Stomach smooth muscle (tissue), 2 donors: ENCODE measurements around the gene TMEM250.

Source experiments
- H3K27ac ChIP-seq: one replicate; pipeline ENCODE4 v1.7.0; 2013; ENCODE audit warnings: mild to moderate bottlenecking, low read length, inconsistent platforms
- H3K27me3 ChIP-seq, 2 donors: one replicate each; pipeline ENCODE4 v1.7.0; 2013; ENCODE audit warnings: low read length in 2 of 2; ENCODE audit not compliant: insufficient read depth in 2 of 2, control insufficient read depth in 1 of 2
- H3K36me3 ChIP-seq, 2 donors: one replicate each; pipeline ENCODE4 v1.7.0; 2013; ENCODE audit warnings: low read length in 2 of 2; ENCODE audit not compliant: control insufficient read depth in 2 of 2, insufficient read depth in 2 of 2
- H3K4me1 ChIP-seq: one replicate; pipeline ENCODE4 v1.7.0; 2013; ENCODE audit warnings: low read length; ENCODE audit not compliant: control insufficient read depth, insufficient read depth
- H3K4me3 ChIP-seq, 2 donors: one replicate each; pipeline ENCODE4 v1.7.0; 2013; ENCODE audit warnings: low read length in 2 of 2
- H3K9ac ChIP-seq, 2 donors: one replicate each; pipeline ENCODE4 v1.7.0; 2013; ENCODE audit warnings: low read length in 2 of 2, mild to moderate bottlenecking in 1 of 2
- H3K9me3 ChIP-seq, 2 donors: one replicate each; pipeline ENCODE4 v1.7.0; 2013; ENCODE audit warnings: low read length in 2 of 2; ENCODE audit not compliant: control insufficient read depth in 2 of 2
- donor health status: healthy.
- donor health status: Pancreatic carcinoma.

Gene TMEM250

DNA sequence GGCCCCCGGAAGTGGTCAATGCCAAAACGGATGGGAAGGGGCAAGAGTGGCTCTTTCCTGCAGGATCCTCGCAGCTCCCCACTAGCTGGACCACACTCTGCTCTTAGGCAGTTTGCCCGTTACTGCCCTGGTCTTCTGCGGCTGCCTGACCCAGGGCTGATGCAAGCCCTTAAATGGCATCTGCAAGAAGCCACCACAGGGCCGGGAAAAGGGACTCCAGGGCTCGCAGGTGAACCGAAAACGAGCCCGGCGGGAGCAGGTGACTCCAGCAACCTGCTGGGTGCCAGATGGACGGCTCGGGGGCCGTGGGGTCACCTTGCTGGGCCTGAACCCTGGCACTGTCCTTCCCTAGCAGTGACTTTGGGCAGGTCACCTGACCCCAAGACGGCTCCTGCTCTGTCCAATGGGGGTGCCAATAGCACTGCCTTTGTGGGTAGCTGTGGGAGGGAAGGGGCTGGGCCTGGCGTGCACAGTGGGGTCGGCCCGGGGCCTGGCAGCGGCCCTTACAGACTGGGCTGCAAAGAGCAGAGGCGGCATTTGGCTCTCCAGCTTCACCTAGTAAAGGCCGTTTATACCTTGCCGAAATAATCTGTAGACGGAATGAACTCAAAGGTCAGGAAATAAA, 1.3 kb downstream of the TMEM250 start:
- Histone ChIP-seq H3K27me3 (no peaks in the 10 kb centered on the region), H3K9ac (peak overlapping the region; percentile 62 to 86), H3K36me3 (peaks cover 4 to 6% of the 10 kb centered on the region in 2 donors), H3K27ac (peak overlapping the region; percentile 77), H3K9me3 (no peaks in the 10 kb centered on the region), H3K4me1 (peaks cover 32% of the 10 kb centered on the region), H3K4me3 (peak overlapping the region; percentile 63 to 77)

DNA sequence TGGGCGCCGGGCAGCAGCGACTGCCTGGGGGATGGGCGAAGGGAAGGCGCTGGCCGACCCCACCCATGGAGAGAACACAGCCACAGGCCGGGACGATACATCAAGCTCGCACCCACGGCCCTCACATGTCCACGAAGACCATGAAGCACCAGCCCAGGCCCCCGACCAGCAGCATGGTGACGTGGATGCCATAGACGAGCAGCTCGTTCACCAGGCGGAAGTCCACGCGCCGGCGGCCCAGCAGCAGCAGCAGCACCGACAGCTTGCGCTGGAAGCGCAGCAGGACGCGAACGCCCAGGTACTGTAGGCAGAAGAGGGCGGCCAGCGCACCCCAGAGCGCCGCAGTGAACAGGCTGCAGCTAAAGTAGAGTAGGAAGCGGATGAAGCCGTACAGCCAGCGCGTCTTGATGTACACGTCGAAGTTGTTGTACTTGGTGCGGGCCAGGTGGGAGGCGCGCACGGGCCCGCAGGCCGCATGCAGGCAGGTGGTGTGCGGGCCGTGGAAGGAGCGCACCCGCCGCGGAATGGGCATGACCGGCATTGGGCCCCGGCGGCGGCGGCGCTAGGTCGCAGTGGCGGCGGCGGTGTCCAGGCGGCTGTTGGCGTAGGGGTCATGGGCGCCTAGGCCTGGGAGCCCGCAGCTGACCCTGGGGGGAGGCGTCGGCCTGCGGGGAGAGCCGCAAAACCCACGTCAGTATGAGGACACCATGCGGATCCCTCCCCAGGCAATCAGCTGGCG, 2.1 kb downstream of the TMEM250 start:
- Histone ChIP-seq H3K9me3 (no peaks in the 10 kb centered on the region), H3K27me3 (no peaks in the 10 kb centered on the region), H3K9ac (no peak overlapping the region), H3K27ac (peak overlapping the region; percentile 31), H3K4me1 (peaks cover 32% of the 10 kb centered on the region), H3K36me3 (peaks cover 4 to 6% of the 10 kb centered on the region in 2 donors), H3K4me3 (no peak overlapping the region)

DNA sequence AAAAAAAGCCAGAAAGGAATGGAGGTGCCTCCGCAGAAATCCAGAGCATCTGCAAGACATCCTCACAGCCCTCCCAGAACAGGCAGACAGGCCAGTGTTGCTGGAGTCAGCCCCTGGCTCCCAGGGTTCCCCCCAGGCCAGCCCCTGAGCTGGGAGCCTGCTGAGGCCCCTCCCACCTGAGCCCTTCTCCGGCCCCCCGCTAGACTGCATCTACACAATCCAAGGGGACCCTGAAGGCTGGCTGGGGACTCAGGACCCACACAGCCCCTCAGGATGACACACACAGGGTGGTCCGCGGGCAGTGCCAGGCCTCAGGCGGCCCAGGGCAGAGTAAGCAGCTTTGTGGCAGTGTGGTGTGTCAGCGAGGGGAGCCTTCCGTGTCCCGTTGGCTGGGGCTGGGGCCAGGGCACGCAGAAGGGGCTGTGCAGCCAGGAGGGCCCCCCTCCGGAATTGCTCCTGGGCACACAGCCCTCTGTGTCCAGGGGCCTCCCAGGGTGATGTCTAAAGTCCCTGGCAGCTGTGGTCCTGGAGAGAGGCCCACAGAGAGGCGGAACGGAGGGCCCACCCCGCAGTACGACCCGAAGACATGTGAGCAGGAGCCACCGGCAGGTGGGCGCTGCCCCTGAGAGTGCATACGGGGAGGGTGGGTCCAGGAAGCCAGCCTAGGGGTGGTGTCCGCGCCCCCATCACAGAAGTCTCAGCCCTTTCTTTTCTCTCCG, 2.9 kb downstream of the TMEM250 start:
- no peak overlapping the region for H3K9ac ChIP-seq
- peaks cover 4 to 6% of the 10 kb centered on the region in 2 donors for H3K36me3 ChIP-seq
- no peaks in the 10 kb centered on the region for H3K9me3 ChIP-seq
- peaks cover 36% of the 10 kb centered on the region for H3K4me1 ChIP-seq
- no peaks in the 10 kb centered on the region for H3K27me3 ChIP-seq
- no peak overlapping the region for H3K27ac ChIP-seq
- no peak overlapping the region for H3K4me3 ChIP-seq

DNA sequence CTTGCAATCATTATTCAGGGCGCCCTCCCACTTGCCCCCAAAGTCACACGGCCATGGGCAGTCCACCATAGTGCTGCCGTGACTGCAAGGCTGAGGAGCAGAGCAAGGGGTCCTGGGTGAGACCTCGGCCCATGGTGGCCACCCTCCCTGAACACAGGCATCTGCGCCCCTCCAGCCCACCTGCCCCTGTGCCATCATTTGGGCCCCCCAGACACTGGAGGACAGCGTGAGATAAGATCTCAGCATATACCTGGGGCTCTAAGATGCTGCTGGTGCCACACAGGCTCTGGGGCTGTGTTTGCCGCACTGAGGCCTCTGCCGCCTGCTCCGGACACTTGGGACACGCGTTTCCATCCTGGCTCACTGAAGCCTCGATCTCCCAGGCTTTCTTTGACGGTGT, 3.5 kb downstream of the TMEM250 start:
- no peak overlapping the region for H3K27ac ChIP-seq
- H3K27me3 ChIP-seq, result no peaks in the 10 kb centered on the region
- H3K36me3 ChIP-seq, result peaks cover 4 to 6% of the 10 kb centered on the region in 2 donors
- H3K4me3 ChIP-seq, result no peak overlapping the region
- H3K9ac ChIP-seq, result no peak overlapping the region
- no peaks in the 10 kb centered on the region for H3K9me3 ChIP-seq
- peaks cover 38% of the 10 kb centered on the region for H3K4me1 ChIP-seq

DNA sequence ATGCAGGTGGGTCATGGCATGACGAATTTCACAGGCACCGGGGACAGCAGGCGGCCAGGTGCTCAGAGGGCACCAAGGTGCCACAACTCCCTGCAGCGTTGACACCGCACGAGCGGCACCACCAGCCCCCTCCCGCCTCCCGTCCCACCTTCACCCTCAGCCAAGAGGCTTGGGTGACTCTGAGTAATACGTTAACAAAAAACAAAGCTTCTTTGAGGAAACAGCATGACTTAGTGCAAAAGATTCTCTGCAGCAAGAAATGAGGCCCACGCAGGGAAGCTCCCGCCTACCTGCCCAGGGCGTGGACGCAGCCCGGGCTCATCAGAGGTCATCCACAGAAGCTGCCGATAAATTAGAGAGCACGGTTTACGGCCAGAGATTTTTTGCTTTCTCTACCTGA, 4.1 kb downstream of the TMEM250 start:
- Histone ChIP-seq H3K4me1 (peaks cover 37% of the 10 kb centered on the region), H3K9me3 (no peaks in the 10 kb centered on the region), H3K27ac (no peak overlapping the region), H3K4me3 (no peak overlapping the region), H3K9ac (no peak overlapping the region), H3K36me3 (peaks cover 4 to 6% of the 10 kb centered on the region in 2 donors), H3K27me3 (no peaks in the 10 kb centered on the region)

DNA sequence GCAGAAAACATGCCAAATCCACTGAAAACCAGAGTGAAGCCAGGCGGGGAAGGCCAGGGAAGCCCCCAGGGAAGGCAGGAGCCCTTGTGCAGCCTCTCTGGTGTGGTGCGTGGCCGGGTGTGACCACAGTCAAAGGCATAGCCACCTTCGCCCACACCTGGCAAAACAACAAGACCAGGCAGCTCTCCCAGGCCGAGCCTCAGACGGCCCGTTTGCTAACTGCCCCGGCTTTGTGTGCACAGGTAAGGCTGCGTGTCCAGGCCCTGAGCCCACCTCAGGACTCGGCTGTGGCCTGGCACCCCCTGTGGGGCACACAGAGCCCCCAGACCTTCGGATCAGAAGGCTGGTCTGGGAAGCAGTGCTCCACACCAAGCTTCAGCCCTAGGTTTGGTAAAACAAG, 6.1 kb downstream of the TMEM250 start:
- peaks cover 4 to 6% of the 10 kb centered on the region in 2 donors for H3K36me3 ChIP-seq
- no peak overlapping the region for H3K4me3 ChIP-seq
- no peak overlapping the region for H3K9ac ChIP-seq
- H3K27ac ChIP-seq, result peak overlapping the region; percentile 6
- no peaks in the 10 kb centered on the region for H3K9me3 ChIP-seq
- H3K27me3 ChIP-seq, result no peaks in the 10 kb centered on the region
- peaks cover 41% of the 10 kb centered on the region for H3K4me1 ChIP-seq

DNA sequence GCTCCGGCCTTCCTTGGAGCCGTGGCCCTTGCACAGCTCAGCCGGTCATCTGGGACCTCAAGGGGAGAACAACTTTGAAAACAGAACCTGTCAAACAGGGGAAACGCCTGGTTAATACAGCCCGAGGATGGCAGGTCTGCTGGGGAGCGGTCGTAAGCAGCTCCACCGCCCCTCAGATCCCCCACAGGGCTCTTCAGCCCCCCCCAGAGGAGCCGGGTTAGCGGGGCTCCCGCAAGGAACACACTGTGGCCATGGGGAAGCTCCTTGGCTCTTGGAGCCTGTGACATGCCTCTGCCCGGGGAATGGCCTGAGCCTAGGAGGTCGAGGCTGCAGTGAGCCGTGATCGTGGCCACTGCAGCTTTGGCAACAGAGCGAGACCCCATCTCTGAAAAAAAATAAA, 6.8 kb downstream of the TMEM250 start:
- no peak overlapping the region for H3K27ac ChIP-seq
- no peak overlapping the region for H3K9ac ChIP-seq
- no peak overlapping the region for H3K4me3 ChIP-seq
- H3K9me3 ChIP-seq, result no peaks in the 10 kb centered on the region
- peaks cover 4 to 6% of the 10 kb centered on the region in 2 donors for H3K36me3 ChIP-seq
- H3K4me1 ChIP-seq, result peaks cover 35% of the 10 kb centered on the region
- no peaks in the 10 kb centered on the region for H3K27me3 ChIP-seq

DNA sequence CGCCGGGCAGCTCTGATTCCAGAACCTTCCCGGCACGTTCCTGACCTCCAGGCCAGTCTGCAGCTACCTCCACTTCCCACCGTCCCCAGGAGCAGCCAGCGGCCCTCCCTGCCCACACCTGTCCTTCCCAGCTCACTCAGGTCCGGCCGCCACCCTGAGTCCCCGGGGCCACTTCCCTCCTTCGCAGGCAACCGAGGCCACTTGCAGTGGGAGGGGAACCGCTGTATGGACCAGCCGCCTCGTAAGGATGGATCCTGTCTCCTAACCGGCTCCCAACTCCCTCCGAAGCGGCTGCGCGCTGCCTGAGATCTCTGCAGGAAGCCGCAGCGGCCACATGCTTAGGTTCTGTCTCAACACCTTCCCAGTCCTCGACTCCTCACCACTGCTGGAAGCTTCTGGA, 7.5 kb downstream of the TMEM250 start:
- Histone ChIP-seq H3K9me3 (no peaks in the 10 kb centered on the region), H3K27ac (no peak overlapping the region), H3K4me1 (peaks cover 32% of the 10 kb centered on the region), H3K27me3 (no peaks in the 10 kb centered on the region), H3K4me3 (no peak overlapping the region), H3K9ac (no peak overlapping the region), H3K36me3 (peaks cover 4 to 6% of the 10 kb centered on the region in 2 donors)

DNA sequence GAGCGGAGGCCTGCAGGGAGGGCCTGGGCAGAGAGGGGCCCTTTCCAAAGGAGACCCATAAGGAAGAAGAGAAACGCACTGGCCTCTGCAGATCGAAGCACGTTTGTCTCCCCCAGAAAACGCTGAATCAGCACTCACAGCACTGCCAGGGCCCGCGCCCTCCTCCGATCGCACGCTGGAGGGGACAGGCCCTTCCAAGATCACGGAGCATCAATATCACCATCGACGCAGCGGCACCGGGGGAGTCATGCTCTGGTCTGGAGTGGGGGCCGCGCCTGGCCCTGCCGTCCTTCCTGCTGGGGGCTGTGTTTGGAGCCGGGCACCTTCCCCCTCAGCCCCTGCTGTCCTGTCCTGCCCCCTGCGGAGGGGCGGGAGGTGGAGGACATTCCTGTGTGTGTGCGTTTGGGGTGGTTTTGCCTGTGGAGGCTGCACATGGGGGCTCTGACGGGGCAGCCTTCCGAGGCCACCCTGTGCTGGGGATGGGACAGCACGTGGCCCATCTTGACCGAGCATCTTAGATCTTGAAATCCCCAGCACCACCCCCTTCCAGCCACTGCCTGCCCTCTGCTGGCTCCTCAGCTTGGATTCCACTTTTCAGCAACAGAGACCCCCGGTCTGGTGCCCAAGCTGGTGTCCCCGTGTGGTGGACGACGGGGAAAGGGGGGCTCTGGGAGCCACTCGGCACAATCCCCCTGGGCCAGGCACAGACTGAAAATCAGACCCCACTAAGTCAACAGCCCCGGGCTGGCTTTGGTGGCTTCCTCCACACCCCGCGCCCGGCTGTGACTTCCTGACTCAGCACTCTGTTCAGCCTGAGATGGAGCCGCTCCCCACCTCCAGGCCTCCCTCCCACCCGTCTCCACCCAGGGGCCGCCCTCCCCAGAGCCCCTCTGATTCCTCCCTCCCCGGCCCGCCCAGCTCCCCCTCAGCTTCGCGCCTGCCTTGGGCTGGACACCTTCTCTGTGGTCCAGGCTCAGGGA, 8.3 kb downstream of the TMEM250 start:
- peak overlapping the region; percentile 47 to 49 for H3K9ac ChIP-seq
- peak overlapping the region; percentile 90 for H3K27ac ChIP-seq
- peaks cover 2 to 4% of the 10 kb centered on the region in 2 donors for H3K36me3 ChIP-seq
- peak overlapping the region; percentile 61 to 72 for H3K4me3 ChIP-seq
- H3K27me3 ChIP-seq, result no peaks in the 10 kb centered on the region
- H3K9me3 ChIP-seq, result no peaks in the 10 kb centered on the region
- peaks cover 39% of the 10 kb centered on the region for H3K4me1 ChIP-seq
